Endodermal cell (in vitro differentiated cells): ENCODE results near the gene TRPV4. TPM values are rescaled to one million over a fixed set of nuclear protein-coding genes. Genes with fewer than 3 reads are reported as not detected.
"Not testable (repeated sequence)": the region's sequence is repeated elsewhere in the genome, so short reads cannot be mapped to it uniquely, and the experiment has no call there.

Experiments used
- DNase-seq: peaks from one replicate; pipeline ENCODE4 v3.0.0-alpha.2; 2017
- H3K27ac ChIP-seq: 2 replicates; pipeline ENCODE4 v1.5.1; 2013; ENCODE audit warnings: mild to moderate bottlenecking, low read depth, low read length, moderate library complexity
- H3K27me3 ChIP-seq: 2 replicates; pipeline ENCODE4 v1.6.1; 2013; ENCODE audit warnings: mild to moderate bottlenecking, low read length, moderate library complexity; ENCODE audit not compliant: insufficient read depth, control insufficient read depth, poor library complexity, severe bottlenecking
- H3K36me3 ChIP-seq: 2 replicates; pipeline ENCODE4 v1.7.0; 2013; ENCODE audit warnings: mild to moderate bottlenecking, low read length, moderate library complexity; ENCODE audit not compliant: control insufficient read depth, insufficient read depth
- H3K4me1 ChIP-seq: one replicate; pipeline ENCODE4 v1.7.0; 2013; ENCODE audit warnings: low read length; ENCODE audit not compliant: control insufficient read depth, insufficient read depth
- H3K4me3 ChIP-seq: 2 replicates; pipeline ENCODE4 v1.5.1; 2013; ENCODE audit warnings: mild to moderate bottlenecking, low read length, moderate library complexity
- H3K9ac ChIP-seq: 2 replicates; pipeline ENCODE4 v1.6.1; 2013; ENCODE audit warnings: mild to moderate bottlenecking, low read length, moderate library complexity; ENCODE audit not compliant: poor library complexity, severe bottlenecking; ENCODE audit errors: extremely low read depth
- H3K9me3 ChIP-seq: 2 replicates; pipeline ENCODE4 v1.6.1; 2013; ENCODE audit warnings: mild to moderate bottlenecking, low read length, moderate library complexity; ENCODE audit not compliant: control insufficient read depth
- H3K27ac Mint-ChIP-seq: 2 replicates; pipeline ENCODE4 v1.8.0; 2020; ENCODE audit warnings: mixed read lengths
- H3K27me3 Mint-ChIP-seq: 2 replicates; pipeline ENCODE4 v1.8.0; 2021; ENCODE audit warnings: mild to moderate bottlenecking, mixed read lengths; ENCODE audit not compliant: insufficient read depth
- H3K36me3 Mint-ChIP-seq: 2 replicates; pipeline ENCODE4 v1.8.0; 2020; ENCODE audit warnings: low read depth, mixed read lengths
- H3K4me1 Mint-ChIP-seq: 2 replicates; pipeline ENCODE4 v1.8.0; 2020; ENCODE audit warnings: mixed read lengths
- H3K4me3 Mint-ChIP-seq: 2 replicates; pipeline ENCODE4 v1.8.0; 2020; ENCODE audit warnings: mild to moderate bottlenecking, moderate library complexity, mixed read lengths
- H3K9me3 Mint-ChIP-seq: 2 replicates; pipeline ENCODE4 v1.8.0; 2020; ENCODE audit warnings: mild to moderate bottlenecking, mixed read lengths
- CTCF ChIP-seq: fragments of 200-600 bp; sonication (generic); conservative IDR thresholded peaks from 2 replicates; pipeline ENCODE4 v1.5.0; 2021; ENCODE audit warnings: antibody characterized with exemption, mild to moderate bottlenecking
- WGBS, 2 experiments: methylation state at CpG; one replicate each; pipeline versions ENCODE4 v1.1.5 to v1.1.7; 2013; ENCODE audit warnings: missing lambda C conversion rate in 2 of 2, mixed read lengths in 1 of 2; ENCODE audit not compliant: insufficient coverage in 1 of 2, insufficient read length in 1 of 2; 5-methylcytosine and 5-hydroxymethylcytosine counted together
- total RNA-seq, 2 donors: library from RNA; stranded (reverse); fragmentation: NEBNext Ultra II Directional in 1 of 2; extraction: Animal tissue kit (Norgen Biotek cat#: 25700) in 1 of 2; gene quantifications; 2 replicates in 1 of 2; 3 replicates in 1 of 2; pipeline ENCODE4 v1.2.1, GENCODE V29; 2021

The TRPV4 gene
- total RNA-seq, 2 donors from 2014 or later: 14.0 to 14.2 TPM

GRCh38 chr12:109863847-109864712 is 30.9 kb upstream of the TRPV4 start:
- H3K9ac ChIP-seq: no peak overlapping the region
- Mint-ChIP-seq H3K4me3 (no peak overlapping the region), H3K4me1 (peaks cover 9% of the 10 kb centered on the region), H3K9me3 (no peaks in the 10 kb centered on the region), H3K36me3 (peaks cover 7% of the 10 kb centered on the region), H3K27me3 (no peaks in the 10 kb centered on the region), H3K27ac (peak overlapping the region; percentile 18)
- peak overlapping the region; percentile 22 for H3K27ac ChIP-seq
- H3K36me3 ChIP-seq: no peaks in the 10 kb centered on the region
- no peaks in the 10 kb centered on the region for H3K4me1 ChIP-seq
- no peaks in the 10 kb centered on the region for H3K27me3 ChIP-seq
- no peak overlapping the region for H3K4me3 ChIP-seq
- no peaks in the 10 kb centered on the region for H3K9me3 ChIP-seq
- WGBS, 2 experiments: 81 to 83% methylated on average over 6 to 9 of the region's 9 CpGs
- no peak for TF ChIP-seq CTCF
- no peak for DNase-seq

DNA sequence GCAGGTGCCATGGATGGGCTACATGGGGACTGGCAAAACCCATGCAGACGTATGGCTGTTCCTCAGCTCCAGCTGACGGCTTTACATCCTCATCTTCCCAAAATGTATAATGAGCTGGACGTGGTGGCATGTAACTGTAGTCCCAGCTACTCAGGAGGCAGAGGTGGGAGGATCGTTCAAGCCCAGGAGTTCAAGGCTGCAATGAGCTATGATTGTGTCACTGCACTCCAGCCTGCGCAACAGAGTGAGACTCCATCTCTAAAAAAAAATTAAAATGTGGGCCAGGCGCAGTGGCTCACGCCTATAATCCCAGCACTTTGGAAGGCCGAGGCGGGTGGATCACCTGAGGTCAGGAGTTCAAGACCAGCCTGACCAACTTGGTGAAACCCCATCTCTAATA is 29.3 kb upstream of the TRPV4 start:
- H3K9ac ChIP-seq, H3K9me3 ChIP-seq, H3K9me3 Mint-ChIP-seq, H3K36me3 ChIP-seq, H3K4me1 ChIP-seq, H3K27ac ChIP-seq, H3K4me3 Mint-ChIP-seq, H3K27ac Mint-ChIP-seq, H3K27me3 Mint-ChIP-seq, H3K27me3 ChIP-seq, H3K4me3 ChIP-seq, H3K4me1 Mint-ChIP-seq, DNase-seq: not testable (repeated sequence)
- 90 to 91% methylated on average over 5 to 9 of the region's 9 CpGs for WGBS, 2 experiments
- peaks cover 14% of the 10 kb centered on the region for H3K36me3 Mint-ChIP-seq

DNA sequence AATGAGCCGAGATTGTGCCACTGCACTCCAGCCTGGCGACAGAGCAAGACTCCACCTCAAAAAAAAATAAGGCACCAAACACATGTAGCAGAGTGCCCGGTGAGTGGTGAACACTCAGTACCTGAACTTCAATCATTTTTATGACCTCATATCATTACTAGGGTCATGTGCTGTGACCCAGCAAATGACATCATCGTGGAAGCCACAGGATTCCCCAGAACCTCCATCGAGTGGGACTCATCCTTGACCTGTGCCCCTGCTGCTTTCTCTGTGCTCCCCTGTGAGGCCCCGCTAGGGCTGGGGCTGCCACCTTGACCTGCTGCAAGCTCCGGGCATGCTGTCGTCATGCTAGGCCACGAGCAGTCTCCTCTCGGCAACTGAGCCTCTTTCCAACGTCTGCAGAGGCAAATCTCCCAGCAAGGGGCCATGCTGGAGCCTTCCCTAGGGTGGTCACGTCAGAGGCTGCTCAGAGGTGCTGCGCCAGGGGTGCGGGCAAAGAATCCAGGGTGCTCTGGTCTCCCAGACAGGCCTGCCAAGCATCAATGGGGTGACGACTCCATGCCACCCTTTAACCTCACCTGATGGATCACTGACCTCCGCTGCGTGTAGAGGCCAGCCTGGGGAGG is 28.6 kb upstream of the TRPV4 start:
- H3K36me3 ChIP-seq: peaks cover 9% of the 10 kb centered on the region
- WGBS, 2 experiments: 91% methylated on average over 17 of the region's 17 CpGs
- Mint-ChIP-seq H3K27me3 (no peaks in the 10 kb centered on the region), H3K4me1 (peaks cover 9% of the 10 kb centered on the region), H3K36me3 (peaks cover 13% of the 10 kb centered on the region), H3K9me3 (no peaks in the 10 kb centered on the region), H3K27ac (no peak overlapping the region), H3K4me3 (no peak overlapping the region)
- H3K27ac ChIP-seq: no peak overlapping the region
- DNase-seq: no peak
- no peaks in the 10 kb centered on the region for H3K27me3 ChIP-seq
- H3K9me3 ChIP-seq: no peaks in the 10 kb centered on the region
- H3K4me3 ChIP-seq: no peak overlapping the region
- H3K4me1 ChIP-seq: no peaks in the 10 kb centered on the region
- H3K9ac ChIP-seq: no peak overlapping the region
- TF ChIP-seq CTCF: no peak
